A673 (cell line): Measurements from ENCODE around the gene CAVIN4. TPM values are rescaled to one million over a fixed set of nuclear protein-coding genes. Genes with fewer than 3 reads are reported as not detected.

Source experiments
- BruUV-seq: library from RNA; stranded (reverse); fragments of 400-500 nt; replicated peaks from 2 replicates; lab custom pipeline; 2021; lab: Mats Ljungman, UMichigan
- CTCF ChIA-PET: fragments of 300-600 bp; sonication (Branson Sonifier 250); formaldehyde crosslinking; loops from one replicate; lab custom pipeline; 2022; ENCODE audit warnings: antibody characterized with exemption; lab: Charles Lee
- POLR2A ChIA-PET: fragments of 300-600 bp; sonication (Branson Sonifier 250); formaldehyde crosslinking; loops from one replicate; lab custom pipeline; 2022; ENCODE audit warnings: antibody characterized with exemption; ENCODE audit not compliant: low non-redundant PET; lab: Charles Lee
- DNase-seq: peaks from one replicate; pipeline ENCODE4 v3.0.0-alpha.2; 2015; ENCODE audit warnings: low spot score
- H3K27ac ChIP-seq: fragments of 200-600 bp; sonication (generic); 2 replicates; pipeline ENCODE4 v1.5.1; 2016; ENCODE audit warnings: mixed run types, low read depth, mild to moderate bottlenecking, mixed read lengths, antibody characterized with exemption, low read length; ENCODE audit not compliant: poor library complexity, severe bottlenecking
- H3K27me3 ChIP-seq: fragments of 200-600 bp; sonication (generic); replicated peaks from 2 replicates; pipeline ENCODE4 v1.6.1; 2017; ENCODE audit warnings: mixed run types, low read depth, mild to moderate bottlenecking, mixed read lengths, antibody characterized with exemption, low read length; ENCODE audit not compliant: insufficient read depth, poor library complexity
- H3K36me3 ChIP-seq: fragments of 200-600 bp; sonication (generic); 2 replicates; pipeline ENCODE4 v1.6.1; 2016; ENCODE audit warnings: mixed run types, mild to moderate bottlenecking, mixed read lengths, antibody characterized with exemption, low read length; ENCODE audit not compliant: insufficient read depth, poor library complexity, severe bottlenecking
- H3K4me1 ChIP-seq: fragments of 200-600 bp; sonication (generic); 2 replicates; pipeline ENCODE4 v1.6.1; 2017; ENCODE audit warnings: mixed run types, mild to moderate bottlenecking, mixed read lengths, antibody characterized with exemption, low read length; ENCODE audit not compliant: insufficient read depth, poor library complexity, severe bottlenecking
- H3K4me3 ChIP-seq: fragments of 200-600 bp; sonication (generic); 2 replicates; pipeline ENCODE4 v1.5.1; 2016; ENCODE audit warnings: low read depth, mixed run types, mild to moderate bottlenecking, mixed read lengths, low read length; ENCODE audit not compliant: poor library complexity, severe bottlenecking
- H3K9me3 ChIP-seq: fragments of 200-600 bp; sonication (generic); 2 replicates; pipeline ENCODE4 v1.6.1; 2016; ENCODE audit warnings: mixed run types, low read depth, mild to moderate bottlenecking, mixed read lengths, antibody characterized with exemption, low read length; ENCODE audit not compliant: poor library complexity, severe bottlenecking
- CTCF ChIP-seq: fragments of 300-800, 200-600 bp; sonication (generic); conservative IDR thresholded peaks from 2 replicates; pipeline ENCODE4 v1.5.1; 2017; ENCODE audit warnings: low read depth, mild to moderate bottlenecking, antibody characterized with exemption, low read length, moderate library complexity, mixed read lengths
- EZH2 ChIP-seq: fragments of 200-600 bp; sonication (generic); IDR thresholded peaks from 2 replicates; pipeline ENCODE4 v1.6.1; 2017; ENCODE audit warnings: borderline replicate concordance, low read depth, mild to moderate bottlenecking, mixed read lengths, antibody characterized with exemption, low read length; ENCODE audit not compliant: poor library complexity, severe bottlenecking
- intact Hi-C: fragments of 100-400 bp; cut with micrococcal nuclease; formaldehyde crosslinking; loops from one replicate; pipeline ENCODE4 v1.10.0; 2022; ENCODE audit not compliant: unreplicated experiment
- total RNA-seq: library from RNA; stranded (reverse); gene quantifications from 2 replicates; pipeline ENCODE4 v1.2.3, GENCODE V29; 2021

The CAVIN4 gene
- total RNA-seq, 1 experiment from 2014 or later: 5.0 TPM

GRCh38 chr9:100598641-100599145 lies 20.8 kb downstream of the CAVIN4 start:
- Histone ChIP-seq H3K9me3 (no peaks in the 10 kb centered on the region), H3K27ac (no peak overlapping the region), H3K4me1 (peaks cover 3% of the 10 kb centered on the region), H3K27me3 (no peaks in the 10 kb centered on the region), H3K4me3 (peak overlapping the region; percentile 42), H3K36me3 (no peaks in the 10 kb centered on the region)
- BruUV-seq: no TSS peak
- CTCF ChIA-PET: interaction anchor here (0.7 kb wide), 1 partner anchor 689 kb away, joined by 3 read pairs; no protein-coding TSS in a partner anchor
- peak; percentile 87 for DNase-seq
- intact Hi-C loops: loop anchor here (5.0 kb wide), 4 partner anchors 161 to 1411 kb away; partner anchors contain the start of gene NR4A3
- no peak for TF ChIP-seq EZH2
- TF ChIP-seq CTCF: no peak
- POLR2A ChIA-PET: no interaction called here

GRCh38 chr9:100600521-100601079 lies 22.7 kb downstream of the CAVIN4 start:
- Histone ChIP-seq H3K36me3 (no peaks in the 10 kb centered on the region), H3K4me3 (no peak overlapping the region), H3K27me3 (no peaks in the 10 kb centered on the region), H3K9me3 (no peaks in the 10 kb centered on the region), H3K27ac (no peak overlapping the region), H3K4me1 (no peaks in the 10 kb centered on the region)
- no peak for DNase-seq
- BruUV-seq: no TSS peak
- CTCF ChIA-PET: interaction anchor here (1.5 to 3.2 kb wide), 2 partner anchors 635 to 711 kb away, joined by 3 to 37 read pairs; no protein-coding TSS in a partner anchor
- no peak for TF ChIP-seq CTCF
- no peak for TF ChIP-seq EZH2
- POLR2A ChIA-PET: no interaction called here
- intact Hi-C loops: loop anchor here (2.0 to 5.0 kb wide), 2 partner anchors 634 to 787 kb away; partner anchors contain the start of gene BAAT

GRCh38 chr9:100601216-100601615 lies 23.3 kb downstream of the CAVIN4 start:
- Histone ChIP-seq H3K27ac (no peak overlapping the region), H3K4me3 (no peak overlapping the region), H3K27me3 (no peaks in the 10 kb centered on the region), H3K36me3 (no peaks in the 10 kb centered on the region), H3K9me3 (no peaks in the 10 kb centered on the region), H3K4me1 (no peaks in the 10 kb centered on the region)
- DNase-seq: peak; percentile 80
- TF ChIP-seq CTCF (peak; percentile 85), EZH2 (no peak)
- CTCF ChIA-PET: interaction anchor here (0.6 to 3.2 kb wide), 4 partner anchors 252 to 711 kb away, joined by 3 to 37 read pairs (median 3); no protein-coding TSS in a partner anchor
- BruUV-seq: no TSS peak
- POLR2A ChIA-PET: no interaction called here
- intact Hi-C loops: loop anchor here (2.0 to 5.0 kb wide), 2 partner anchors 634 to 786 kb away; partner anchors contain the start of gene BAAT
